ENCODE measurements around the gene ENGASE.

ENGASE gene

DNA sequence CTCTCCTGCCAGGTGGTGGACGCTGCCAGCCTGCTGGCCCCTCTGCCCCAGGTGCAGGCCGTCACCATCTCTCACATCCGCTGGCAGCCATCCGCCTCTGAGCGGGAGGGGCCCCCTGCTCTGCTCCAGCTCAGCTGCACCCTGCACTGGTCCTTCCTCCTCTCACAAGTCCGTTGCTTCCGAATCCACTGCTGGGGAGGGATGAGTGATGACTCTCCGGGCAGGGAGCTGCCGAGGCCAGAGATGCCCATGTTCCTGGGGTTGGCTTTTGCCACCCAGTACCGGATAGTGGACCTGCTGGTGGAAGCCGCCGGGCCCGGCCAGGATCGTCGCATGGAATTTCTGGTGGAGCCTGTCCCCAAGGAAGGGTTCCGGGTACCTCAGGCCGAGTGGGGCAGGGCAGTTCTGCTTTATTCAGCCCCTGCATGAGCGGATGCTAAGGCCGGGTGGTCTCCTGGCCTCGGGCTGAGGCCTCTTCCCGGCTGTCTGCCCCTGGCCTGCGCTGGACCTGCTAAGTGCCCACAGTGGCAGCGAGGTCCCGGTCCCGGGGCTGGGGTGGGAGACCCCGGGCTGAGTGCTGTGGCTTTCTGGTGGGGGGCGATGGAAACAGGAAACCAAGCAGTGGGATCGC, 11.4 kb downstream of the ENGASE start:
- Histone ChIP-seq H4K8ac (ENCODE audit: low read depth, low read length) (no peak overlapping the region), H2BK15ac (replicated peaks; ENCODE audit: low read depth) (no peak overlapping the region), H3K27me3 (ENCODE audit: insufficient read depth, low read length, poor library complexity) (no peaks in the 10 kb centered on the region), H3K4me2 (ENCODE audit: low read length) (no peak overlapping the region), H2BK5ac (ENCODE audit: low read length) (no peak overlapping the region), H3K4ac (ENCODE audit: low read depth, low read length) (no peak overlapping the region), H3K9ac (ENCODE audit: low read length) (no peak overlapping the region), H3K27ac (ENCODE audit: low read depth, low read length) (no peak overlapping the region), H3K23ac (ENCODE audit: low read length) (no peak overlapping the region), H2AK5ac (ENCODE audit: low read length) (no peak overlapping the region), H2BK120ac (ENCODE audit: low read depth, low read length) (no peak overlapping the region), H3K4me1 (ENCODE audit: control insufficient read depth, low read depth, low read length) (no peaks in the 10 kb centered on the region), H3K36me3 (ENCODE audit: control insufficient read depth, insufficient read depth, low read length) (no peaks in the 10 kb centered on the region), H3K4me3 (ENCODE audit: low read length) (no peak overlapping the region), H4K5ac (ENCODE audit: low read length) (no peak overlapping the region), H3K79me2 (ENCODE audit: control insufficient read depth, insufficient read depth, low read length) (no peaks in the 10 kb centered on the region), H3K79me1 (ENCODE audit: low read length) (no peaks in the 10 kb centered on the region), H3K18ac (ENCODE audit: low read length) (no peak overlapping the region), H3K56ac (ENCODE audit: low read length) (no peak overlapping the region)
- no peak for DNase-seq
- WGBS (ENCODE audit: extremely low coverage, insufficient coverage, low lambda C conversion rate), result no CpG with 5 or more reads among the region's 28 CpGs

DNA sequence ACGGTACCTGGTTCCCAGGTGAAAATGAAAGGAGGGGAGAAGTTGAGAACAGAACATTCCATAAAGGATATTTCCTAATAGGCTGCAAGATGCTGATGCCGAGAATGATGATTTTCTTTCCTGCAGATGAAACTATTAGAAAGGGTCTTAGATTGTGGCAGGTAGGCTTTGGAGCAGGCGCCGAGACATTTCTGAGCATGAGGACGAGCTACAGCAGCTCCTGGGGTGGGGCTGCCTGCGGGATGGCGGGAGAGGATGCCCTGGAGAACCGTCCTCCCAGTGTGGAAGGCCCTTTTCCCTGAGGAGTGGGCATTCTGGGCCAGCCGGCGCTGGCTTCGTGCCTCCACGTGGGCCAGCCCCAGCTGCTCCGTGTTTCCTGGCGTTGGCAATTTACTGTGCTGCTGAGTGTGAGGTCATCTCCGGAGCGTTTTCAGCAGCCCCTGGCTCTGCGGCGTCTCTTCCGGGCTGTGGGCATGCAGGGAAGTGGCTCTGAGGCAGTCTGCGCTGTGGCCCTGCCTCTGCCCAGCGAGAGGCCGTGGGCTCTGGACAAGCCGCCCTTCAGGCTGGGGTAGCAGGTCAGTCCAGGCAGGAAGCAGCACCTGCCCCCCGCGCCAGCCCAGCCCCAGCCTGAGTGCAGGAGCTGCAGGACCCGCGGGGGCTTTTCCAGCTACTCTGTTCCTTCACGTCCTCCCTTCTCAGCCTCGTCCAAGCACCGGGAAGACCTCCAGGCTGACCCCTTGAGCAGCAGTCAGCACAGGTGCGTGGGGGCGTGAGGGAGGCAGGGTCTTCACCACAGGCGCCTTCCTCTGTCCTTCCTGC, 12.2 kb downstream of the ENGASE start:
- Histone ChIP-seq H3K56ac (ENCODE audit: low read length) (no peak overlapping the region), H3K79me1 (ENCODE audit: low read length) (no peaks in the 10 kb centered on the region), H3K18ac (ENCODE audit: low read length) (no peak overlapping the region), H4K8ac (ENCODE audit: low read depth, low read length) (no peak overlapping the region), H3K27ac (ENCODE audit: low read depth, low read length) (no peak overlapping the region), H3K4me3 (ENCODE audit: low read length) (no peak overlapping the region), H3K4me2 (ENCODE audit: low read length) (no peak overlapping the region), H3K36me3 (ENCODE audit: control insufficient read depth, insufficient read depth, low read length) (no peaks in the 10 kb centered on the region), H3K79me2 (ENCODE audit: control insufficient read depth, insufficient read depth, low read length) (no peaks in the 10 kb centered on the region), H2BK120ac (ENCODE audit: low read depth, low read length) (no peak overlapping the region), H4K5ac (ENCODE audit: low read length) (no peak overlapping the region), H3K23ac (ENCODE audit: low read length) (no peak overlapping the region), H3K4ac (ENCODE audit: low read depth, low read length) (no peak overlapping the region), H3K4me1 (ENCODE audit: control insufficient read depth, low read depth, low read length) (no peaks in the 10 kb centered on the region), H2BK5ac (ENCODE audit: low read length) (no peak overlapping the region), H3K27me3 (ENCODE audit: insufficient read depth, low read length, poor library complexity) (no peaks in the 10 kb centered on the region), H3K9ac (ENCODE audit: low read length) (no peak overlapping the region), H2BK15ac (replicated peaks; ENCODE audit: low read depth) (no peak overlapping the region), H2AK5ac (ENCODE audit: low read length) (no peak overlapping the region)
- DNase-seq, result no peak
- no CpG with 5 or more reads among the region's 33 CpGs for WGBS (ENCODE audit: extremely low coverage, insufficient coverage, low lambda C conversion rate)

DNA sequence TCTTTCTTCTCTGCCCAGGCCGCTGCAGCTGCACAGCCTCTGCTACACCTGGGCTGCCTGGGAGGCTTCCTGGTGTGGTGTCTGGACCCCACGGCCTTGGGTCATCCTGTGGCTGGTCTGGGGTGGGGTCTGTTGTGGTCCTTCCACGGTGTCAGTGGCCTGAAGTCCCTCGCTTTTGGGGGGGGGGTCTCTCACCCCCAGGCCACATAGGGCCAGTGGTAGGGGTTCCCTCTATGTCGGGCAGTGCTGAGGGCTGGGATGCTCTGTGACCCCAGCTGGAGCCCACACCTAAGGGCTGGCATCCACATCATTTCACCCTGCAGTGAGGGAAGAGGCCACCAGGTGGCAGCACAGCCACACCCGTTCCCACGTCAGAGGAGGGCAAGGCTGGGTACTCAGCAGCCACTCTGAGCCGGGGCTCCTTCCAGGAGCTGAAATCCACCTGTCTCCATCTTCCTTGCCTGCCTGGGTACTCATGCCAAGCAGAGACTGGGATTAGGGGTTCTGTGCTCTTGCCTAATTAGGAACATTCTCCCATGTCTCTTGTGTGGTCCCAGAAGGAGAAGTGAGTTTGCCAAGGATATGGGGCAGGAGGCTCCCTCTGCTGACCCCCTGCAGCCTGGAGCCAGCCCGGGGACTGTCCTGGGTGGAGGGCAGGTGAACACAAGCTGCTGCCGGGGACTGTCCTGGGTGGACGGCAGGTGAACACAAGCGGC, 13.0 kb downstream of the ENGASE start:
- no peaks in the 10 kb centered on the region for H3K79me2 ChIP-seq (ENCODE audit: control insufficient read depth, insufficient read depth, low read length)
- no peak overlapping the region for H3K9ac ChIP-seq (ENCODE audit: low read length)
- H2BK120ac ChIP-seq (ENCODE audit: low read depth, low read length), result no peak overlapping the region
- no peak overlapping the region for H3K18ac ChIP-seq (ENCODE audit: low read length)
- no peaks in the 10 kb centered on the region for H3K36me3 ChIP-seq (ENCODE audit: control insufficient read depth, insufficient read depth, low read length)
- H3K4me3 ChIP-seq (ENCODE audit: low read length), result no peak overlapping the region
- H2BK5ac ChIP-seq (ENCODE audit: low read length), result no peak overlapping the region
- WGBS (ENCODE audit: extremely low coverage, insufficient coverage, low lambda C conversion rate), result no CpG with 5 or more reads among the region's 12 CpGs
- H3K27ac ChIP-seq (ENCODE audit: low read depth, low read length), result no peak overlapping the region
- H4K8ac ChIP-seq (ENCODE audit: low read depth, low read length), result no peak overlapping the region
- H3K79me1 ChIP-seq (ENCODE audit: low read length), result no peaks in the 10 kb centered on the region
- no peak overlapping the region for H2BK15ac ChIP-seq (replicated peaks; ENCODE audit: low read depth)
- H3K4ac ChIP-seq (ENCODE audit: low read depth, low read length), result no peak overlapping the region
- H4K5ac ChIP-seq (ENCODE audit: low read length), result no peak overlapping the region
- no peak overlapping the region for H2AK5ac ChIP-seq (ENCODE audit: low read length)
- DNase-seq, result peak; percentile 64
- no peaks in the 10 kb centered on the region for H3K4me1 ChIP-seq (ENCODE audit: control insufficient read depth, low read depth, low read length)
- no peak overlapping the region for H3K23ac ChIP-seq (ENCODE audit: low read length)
- H3K56ac ChIP-seq (ENCODE audit: low read length), result no peak overlapping the region
- no peak overlapping the region for H3K4me2 ChIP-seq (ENCODE audit: low read length)
- H3K27me3 ChIP-seq (ENCODE audit: insufficient read depth, low read length, poor library complexity), result no peaks in the 10 kb centered on the region

DNA sequence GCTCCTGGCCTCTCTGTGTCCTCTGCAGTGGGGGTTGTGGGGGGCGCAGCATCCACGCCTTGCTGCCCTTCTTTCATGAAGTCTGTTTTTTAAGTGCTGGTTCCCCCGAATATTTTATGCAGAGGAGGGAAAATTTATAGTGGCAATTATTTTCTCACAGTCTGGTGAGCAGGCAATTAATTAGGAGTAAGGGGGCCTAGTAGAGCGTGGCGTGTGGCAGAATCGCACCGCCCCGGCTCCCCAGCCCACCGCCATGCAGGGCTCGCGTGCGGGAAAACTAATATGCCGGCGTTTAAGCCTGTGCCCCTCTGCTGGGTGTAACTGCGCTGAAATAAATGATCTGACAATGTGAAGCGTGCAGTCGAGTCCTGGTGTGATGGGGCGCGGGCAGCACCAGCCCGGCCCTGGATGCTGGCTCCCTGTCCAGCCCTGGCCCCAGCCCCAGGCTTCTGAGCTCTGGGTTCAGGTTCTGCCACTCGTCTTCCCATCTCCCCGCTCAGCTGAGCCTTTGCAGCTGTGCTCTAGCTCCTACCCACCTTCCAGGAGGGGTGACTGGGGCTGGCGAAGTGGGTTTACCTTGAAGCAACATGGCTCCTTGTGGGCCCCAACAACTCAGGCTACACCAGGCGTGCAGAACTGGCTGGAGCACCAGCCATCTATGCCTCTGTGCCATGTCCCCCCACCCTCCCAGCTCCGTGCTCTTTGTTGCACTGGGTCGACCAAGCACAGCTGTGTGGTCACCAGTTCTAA, 13.8 kb downstream of the ENGASE start:
- Histone ChIP-seq H2AK5ac (ENCODE audit: low read length) (no peak overlapping the region), H3K79me1 (ENCODE audit: low read length) (no peaks in the 10 kb centered on the region), H3K4me3 (ENCODE audit: low read length) (no peak overlapping the region), H4K8ac (ENCODE audit: low read depth, low read length) (no peak overlapping the region), H3K18ac (ENCODE audit: low read length) (no peak overlapping the region), H3K79me2 (ENCODE audit: control insufficient read depth, insufficient read depth, low read length) (no peaks in the 10 kb centered on the region), H3K4me1 (ENCODE audit: control insufficient read depth, low read depth, low read length) (no peaks in the 10 kb centered on the region), H3K23ac (ENCODE audit: low read length) (no peak overlapping the region), H3K36me3 (ENCODE audit: control insufficient read depth, insufficient read depth, low read length) (no peaks in the 10 kb centered on the region), H3K9ac (ENCODE audit: low read length) (no peak overlapping the region), H3K4ac (ENCODE audit: low read depth, low read length) (no peak overlapping the region), H3K4me2 (ENCODE audit: low read length) (no peak overlapping the region), H2BK5ac (ENCODE audit: low read length) (no peak overlapping the region), H4K5ac (ENCODE audit: low read length) (no peak overlapping the region), H3K56ac (ENCODE audit: low read length) (no peak overlapping the region), H2BK15ac (replicated peaks; ENCODE audit: low read depth) (no peak overlapping the region), H2BK120ac (ENCODE audit: low read depth, low read length) (no peak overlapping the region), H3K27ac (ENCODE audit: low read depth, low read length) (no peak overlapping the region), H3K27me3 (ENCODE audit: insufficient read depth, low read length, poor library complexity) (no peaks in the 10 kb centered on the region)
- WGBS (ENCODE audit: extremely low coverage, insufficient coverage, low lambda C conversion rate), result no CpG with 5 or more reads among the region's 26 CpGs
- no peak for DNase-seq

DNA sequence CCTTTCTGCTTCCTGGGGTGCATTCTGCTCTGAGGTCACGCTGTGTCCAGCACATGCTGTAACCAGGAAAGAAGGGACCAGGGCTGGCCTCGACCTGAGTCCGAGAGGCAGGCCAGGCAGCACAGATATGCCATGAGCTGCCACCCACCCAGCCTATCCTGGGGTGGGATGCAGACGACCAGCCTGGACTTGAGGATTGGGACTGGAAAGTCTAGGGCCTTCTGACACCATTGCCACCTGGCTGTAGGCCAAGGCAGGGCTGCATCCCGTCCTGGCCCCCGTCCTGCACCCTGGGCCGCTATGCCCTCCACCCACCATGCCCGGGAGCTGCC, 14.3 kb downstream of the ENGASE start:
- Histone ChIP-seq H3K27ac (ENCODE audit: low read depth, low read length) (no peak overlapping the region), H2BK15ac (replicated peaks; ENCODE audit: low read depth) (no peak overlapping the region), H3K23ac (ENCODE audit: low read length) (no peak overlapping the region), H4K8ac (ENCODE audit: low read depth, low read length) (no peak overlapping the region), H3K79me2 (ENCODE audit: control insufficient read depth, insufficient read depth, low read length) (no peaks in the 10 kb centered on the region), H3K56ac (ENCODE audit: low read length) (no peak overlapping the region), H3K4me3 (ENCODE audit: low read length) (no peak overlapping the region), H3K18ac (ENCODE audit: low read length) (no peak overlapping the region), H3K36me3 (ENCODE audit: control insufficient read depth, insufficient read depth, low read length) (no peaks in the 10 kb centered on the region), H3K9ac (ENCODE audit: low read length) (no peak overlapping the region), H2BK120ac (ENCODE audit: low read depth, low read length) (no peak overlapping the region), H3K4me1 (ENCODE audit: control insufficient read depth, low read depth, low read length) (no peaks in the 10 kb centered on the region), H3K27me3 (ENCODE audit: insufficient read depth, low read length, poor library complexity) (no peaks in the 10 kb centered on the region), H3K4ac (ENCODE audit: low read depth, low read length) (no peak overlapping the region), H2AK5ac (ENCODE audit: low read length) (no peak overlapping the region), H3K79me1 (ENCODE audit: low read length) (no peaks in the 10 kb centered on the region), H4K5ac (ENCODE audit: low read length) (no peak overlapping the region), H2BK5ac (ENCODE audit: low read length) (no peak overlapping the region), H3K4me2 (ENCODE audit: low read length) (no peak overlapping the region)
- no CpG with 5 or more reads among the region's 8 CpGs for WGBS (ENCODE audit: extremely low coverage, insufficient coverage, low lambda C conversion rate)
- DNase-seq, result no peak

Data from mesendoderm (in vitro differentiated cells).